DND-41 (cell line): ENCODE results near the gene FGFR3.
"Not testable (repeated sequence)": the region's sequence is repeated elsewhere in the genome, so short reads cannot be mapped to it uniquely, and the experiment has no call there.

ENCODE experiments used
- ATAC-seq: fragments of 200-7000 bp; cut with Tn5 transposase; 3 replicates; pipeline ENCODE4 v1.9.1; 2021; ENCODE audit warnings: low read depth; ENCODE audit not compliant: insufficient read depth
- DNase-seq: peaks from one replicate; pipeline ENCODE4 v3.0.0-alpha.2; 2020
- H2AFZ ChIP-seq: 2 replicates; pipeline ENCODE4 v1.6.0; 2012; ENCODE audit warnings: low read depth, low read length
- H3K27ac ChIP-seq: 2 replicates; pipeline ENCODE4 v1.5.1; 2012; ENCODE audit warnings: low read length, inconsistent platforms
- H3K27me3 ChIP-seq: fragments of 200-600 bp; sonication (generic); 2 replicates; pipeline ENCODE4 v1.6.0; 2012; ENCODE audit warnings: low read length, mild to moderate bottlenecking, inconsistent platforms; ENCODE audit not compliant: insufficient read depth, poor library complexity
- H3K36me3 ChIP-seq: 2 replicates; pipeline ENCODE4 v1.5.1; 2012; ENCODE audit warnings: low read length, inconsistent platforms; ENCODE audit not compliant: insufficient read depth
- H3K4me1 ChIP-seq: 2 replicates; pipeline ENCODE4 v1.5.1; 2012; ENCODE audit warnings: mild to moderate bottlenecking, low read length; ENCODE audit not compliant: insufficient read depth
- H3K4me2 ChIP-seq: 2 replicates; pipeline ENCODE4 v1.6.0; 2012; ENCODE audit warnings: mild to moderate bottlenecking, moderate library complexity, low read length, inconsistent platforms; ENCODE audit not compliant: insufficient read depth
- H3K4me3 ChIP-seq, 2 experiments: fragments of 200-600 bp in 1 of 2; shearing (Covaris generic) in 1 of 2; 2 replicates each; pipeline ENCODE4 v1.5.1; 2012 to 2016; ENCODE audit warnings: inconsistent platforms in 2 of 2, low read length in 2 of 2, mild to moderate bottlenecking in 2 of 2, low read depth in 1 of 2, moderate library complexity in 1 of 2
- H3K79me2 ChIP-seq: 2 replicates; pipeline ENCODE4 v1.6.0; 2012; ENCODE audit warnings: low read length, inconsistent platforms; ENCODE audit not compliant: insufficient read depth
- H3K9ac ChIP-seq: 2 replicates; pipeline ENCODE4 v1.6.0; 2012; ENCODE audit warnings: low read depth, mild to moderate bottlenecking, inconsistent platforms, low read length, moderate library complexity
- H3K9me3 ChIP-seq: 2 replicates; pipeline ENCODE4 v1.5.1; 2012; ENCODE audit warnings: low read length, moderate library complexity, mild to moderate bottlenecking, inconsistent platforms; ENCODE audit not compliant: insufficient read depth, severe bottlenecking
- H4K20me1 ChIP-seq: 2 replicates; pipeline ENCODE4 v1.6.0; 2012; ENCODE audit warnings: low read length; ENCODE audit not compliant: insufficient read depth
- EZH2 ChIP-seq: IDR thresholded peaks from 3 replicates; pipeline ENCODE4 v1.6.1; 2012; ENCODE audit warnings: borderline replicate concordance, low read depth, mild to moderate bottlenecking, moderate library complexity, low read length, inconsistent platforms; ENCODE audit not compliant: severe bottlenecking
- TF ChIP-seq, protein P1 (sequence below): IDR thresholded peaks from 2 replicates; pipeline ENCODE4 v1.5.1; 2012; ENCODE audit warnings: borderline replicate concordance, low read length, moderate library complexity, mild to moderate bottlenecking; ENCODE audit not compliant: poor library complexity, severe bottlenecking; ENCODE audit errors: extremely low read depth

Gene FGFR3

DNA sequence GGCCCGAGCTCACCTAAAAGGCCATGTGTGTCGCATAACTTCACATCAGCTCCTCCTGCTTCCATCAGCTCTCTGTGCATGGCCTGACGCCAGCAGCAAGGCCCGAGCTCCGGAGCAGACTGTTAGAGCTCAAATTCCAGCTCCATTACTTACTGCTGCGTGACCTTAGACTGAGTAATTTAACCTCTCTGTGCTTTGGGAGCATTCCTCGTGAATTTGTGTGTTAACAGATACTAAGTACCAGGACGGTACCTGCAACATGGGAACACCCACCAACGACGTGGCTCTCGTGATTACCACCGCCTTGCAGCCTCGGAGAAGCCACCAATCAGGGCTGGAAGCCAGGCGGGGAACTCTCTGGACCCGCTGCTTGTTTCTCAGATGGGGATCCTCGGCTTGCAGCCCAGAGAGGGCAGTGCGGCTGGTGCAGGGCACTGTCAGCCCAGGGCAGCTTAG, 49.9 kb downstream of the FGFR3 start:
- TF ChIP-seq, protein P1, sequence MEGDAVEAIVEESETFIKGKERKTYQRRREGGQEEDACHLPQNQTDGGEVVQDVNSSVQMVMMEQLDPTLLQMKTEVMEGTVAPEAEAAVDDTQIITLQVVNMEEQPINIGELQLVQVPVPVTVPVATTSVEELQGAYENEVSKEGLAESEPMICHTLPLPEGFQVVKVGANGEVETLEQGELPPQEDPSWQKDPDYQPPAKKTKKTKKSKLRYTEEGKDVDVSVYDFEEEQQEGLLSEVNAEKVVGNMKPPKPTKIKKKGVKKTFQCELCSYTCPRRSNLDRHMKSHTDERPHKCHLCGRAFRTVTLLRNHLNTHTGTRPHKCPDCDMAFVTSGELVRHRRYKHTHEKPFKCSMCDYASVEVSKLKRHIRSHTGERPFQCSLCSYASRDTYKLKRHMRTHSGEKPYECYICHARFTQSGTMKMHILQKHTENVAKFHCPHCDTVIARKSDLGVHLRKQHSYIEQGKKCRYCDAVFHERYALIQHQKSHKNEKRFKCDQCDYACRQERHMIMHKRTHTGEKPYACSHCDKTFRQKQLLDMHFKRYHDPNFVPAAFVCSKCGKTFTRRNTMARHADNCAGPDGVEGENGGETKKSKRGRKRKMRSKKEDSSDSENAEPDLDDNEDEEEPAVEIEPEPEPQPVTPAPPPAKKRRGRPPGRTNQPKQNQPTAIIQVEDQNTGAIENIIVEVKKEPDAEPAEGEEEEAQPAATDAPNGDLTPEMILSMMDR = no peak
- no peak for TF ChIP-seq EZH2
- peaks cover 74% of the 10 kb centered on the region for H3K79me2 ChIP-seq
- H3K9me3 ChIP-seq = no peaks in the 10 kb centered on the region
- H3K4me2 ChIP-seq = no peak overlapping the region
- H3K9ac ChIP-seq = no peak overlapping the region
- H3K36me3 ChIP-seq = peaks cover 84% of the 10 kb centered on the region
- peaks cover 4% of the 10 kb centered on the region; the same call in 1 of the 2 replicates for H3K4me1 ChIP-seq
- H2AFZ ChIP-seq = no peak overlapping the region
- DNase-seq = no peak
- ATAC-seq = no peak
- H3K27me3 ChIP-seq = no peaks in the 10 kb centered on the region
- H4K20me1 ChIP-seq = peaks cover 39% of the 10 kb centered on the region
- H3K4me3 ChIP-seq = no peak overlapping the region
- no peak overlapping the region for H3K27ac ChIP-seq

DNA sequence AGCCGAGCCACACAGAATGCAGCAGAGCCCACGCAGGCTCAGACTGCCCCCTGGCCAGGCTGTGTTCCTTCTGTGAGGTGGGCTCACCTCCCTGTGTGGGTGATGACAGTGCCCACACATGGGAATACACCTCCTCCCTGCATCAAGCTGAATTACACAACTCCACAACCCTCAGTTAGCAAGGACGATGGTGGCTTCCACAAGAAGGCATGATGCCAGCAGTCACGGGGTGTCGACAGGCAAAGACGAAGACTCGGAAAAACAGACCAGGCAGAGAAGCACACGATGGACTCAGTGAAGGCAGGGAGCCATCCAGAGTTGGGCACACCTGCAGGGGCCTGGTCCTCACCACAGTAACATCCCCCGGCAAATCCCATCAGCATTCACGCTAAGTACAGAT, 50.8 kb downstream of the FGFR3 start:
- H3K27ac ChIP-seq = no peak overlapping the region
- no peak for TF ChIP-seq EZH2
- TF ChIP-seq, protein P1 = no peak
- H3K9ac ChIP-seq = no peak overlapping the region

DNA sequence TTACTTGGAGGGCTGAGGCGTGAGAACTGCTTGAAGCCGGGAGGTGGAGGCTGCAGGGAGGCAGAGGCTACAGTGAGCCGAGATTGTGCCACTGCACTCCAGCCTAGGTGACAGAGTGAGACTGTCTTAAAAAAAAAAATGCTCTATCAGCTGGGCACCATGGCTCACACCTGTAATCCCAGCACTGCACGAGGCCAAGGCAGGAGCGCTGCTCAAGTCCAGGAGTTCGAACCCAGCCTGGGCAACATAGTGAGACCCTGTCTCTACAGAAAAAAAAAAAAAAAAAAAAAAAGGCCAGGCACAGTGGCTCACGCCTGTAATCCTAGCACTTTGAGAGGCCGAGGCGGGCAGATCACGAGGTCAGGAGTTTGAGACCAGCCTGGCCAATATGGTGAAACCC, 51.5 kb downstream of the FGFR3 start:
- not testable (repeated sequence) for H3K27ac ChIP-seq, H3K4me1 ChIP-seq, H3K9me3 ChIP-seq, H2AFZ ChIP-seq, H3K4me2 ChIP-seq, H3K4me3 ChIP-seq, DNase-seq, H3K9ac ChIP-seq, H3K27me3 ChIP-seq
- peaks cover 33% of the 10 kb centered on the region for H4K20me1 ChIP-seq
- 0 out of 3 replicates have a peak, but pooled peaks have one; percentile 35 for ATAC-seq
- peaks cover 73% of the 10 kb centered on the region for H3K36me3 ChIP-seq
- H3K79me2 ChIP-seq = peaks cover 72% of the 10 kb centered on the region

More for the DNA sequence above, 50.8 kb downstream of the FGFR3 start:
- H3K4me2 ChIP-seq = no peak overlapping the region
- H3K4me1 ChIP-seq = peaks cover 4% of the 10 kb centered on the region; the same call in 1 of the 2 replicates
- peaks cover 39% of the 10 kb centered on the region for H4K20me1 ChIP-seq
- no peaks in the 10 kb centered on the region for H3K27me3 ChIP-seq
- DNase-seq = no peak
- peaks cover 78% of the 10 kb centered on the region for H3K36me3 ChIP-seq
- no peaks in the 10 kb centered on the region for H3K9me3 ChIP-seq
- H3K4me3 ChIP-seq = no peak overlapping the region
- ATAC-seq = no peak
- peaks cover 73% of the 10 kb centered on the region for H3K79me2 ChIP-seq
- no peak overlapping the region for H2AFZ ChIP-seq

DNA sequence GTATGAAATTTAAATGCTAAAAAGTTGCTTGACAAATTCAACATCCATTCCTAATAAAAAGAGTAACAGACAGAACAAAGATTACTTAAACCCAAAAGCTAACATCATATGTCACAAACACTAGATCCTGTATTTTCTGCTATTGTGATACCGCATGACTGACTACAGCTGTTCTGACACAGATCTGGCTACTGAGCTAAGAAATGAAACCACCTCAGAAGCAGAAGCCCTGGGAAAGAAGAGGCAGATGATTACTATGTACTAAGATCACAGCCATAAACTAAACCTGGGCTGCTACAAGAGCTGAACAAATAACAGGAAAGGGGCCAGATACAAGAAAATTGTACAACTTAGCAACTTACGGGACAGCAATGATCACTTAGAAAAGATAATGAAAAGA, 53.5 kb downstream of the FGFR3 start:
- Histone ChIP-seq H3K4me3 (no peak overlapping the region), H3K36me3 (peaks cover 57% of the 10 kb centered on the region), H2AFZ (no peak overlapping the region), H3K4me2 (no peak overlapping the region), H3K9ac (no peak overlapping the region), H3K27ac (no peak overlapping the region), H3K79me2 (peaks cover 80% of the 10 kb centered on the region), H3K27me3 (no peaks in the 10 kb centered on the region), H3K4me1 (peaks cover 7% of the 10 kb centered on the region; the same call in 1 of the 2 replicates), H4K20me1 (peaks cover 40% of the 10 kb centered on the region), H3K9me3 (no peaks in the 10 kb centered on the region)
- ATAC-seq (no peak), DNase-seq (no peak)
- TF ChIP-seq, protein P1 = no peak
